T-helper 1 cell (primary cell): Measurements from ENCODE around the gene CRYBB3.
"Not testable (repeated sequence)": the region's sequence is repeated elsewhere in the genome, so short reads cannot be mapped to it uniquely, and the experiment has no call there.

ENCODE experiments used
- DNase-seq, 5 donors: peaks; one replicate each; pipeline ENCODE4 v3.0.0-alpha.2; 2012 to 2020

CRYBB3 gene

DNA sequence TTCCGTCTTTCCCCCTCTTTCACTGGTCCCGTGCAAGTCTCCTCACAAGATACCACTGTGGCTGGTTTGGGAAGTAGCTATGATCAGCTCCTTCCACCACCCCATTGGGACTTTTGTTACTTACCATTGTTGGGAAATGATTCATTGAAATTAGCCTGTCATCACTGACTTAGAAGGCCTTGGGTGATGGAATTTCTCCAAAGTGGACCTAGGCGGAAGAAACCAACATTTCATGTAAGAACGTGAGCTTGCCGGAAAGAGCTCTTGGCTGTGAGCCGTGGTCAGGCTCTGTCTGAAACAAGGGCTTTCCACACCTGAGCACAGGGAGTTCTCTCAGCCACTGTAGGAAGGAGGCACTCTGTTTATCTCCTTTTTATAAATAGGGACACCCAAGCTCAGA is 23.5 kb upstream of the CRYBB3 start:
- no peak for DNase-seq

DNA sequence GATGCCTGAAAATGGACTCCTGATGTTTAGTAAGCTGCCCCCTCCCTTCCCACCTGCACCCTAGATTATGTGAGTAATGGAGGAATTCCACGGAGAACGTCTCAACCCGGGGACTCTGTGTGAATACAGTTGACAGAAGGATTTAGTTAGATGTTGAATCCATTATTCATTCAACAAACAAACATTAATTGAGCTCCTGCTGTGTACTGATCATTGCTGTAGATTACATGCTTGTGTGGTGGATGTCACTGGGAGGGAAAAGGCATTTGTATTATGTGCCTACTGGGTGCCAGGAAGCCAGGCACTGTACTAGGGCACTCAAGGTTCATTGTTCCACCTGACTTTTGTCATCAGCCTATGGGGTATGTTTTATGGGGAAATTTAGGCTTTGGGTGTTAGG is 22.9 kb upstream of the CRYBB3 start:
- DNase-seq = no peak

DNA sequence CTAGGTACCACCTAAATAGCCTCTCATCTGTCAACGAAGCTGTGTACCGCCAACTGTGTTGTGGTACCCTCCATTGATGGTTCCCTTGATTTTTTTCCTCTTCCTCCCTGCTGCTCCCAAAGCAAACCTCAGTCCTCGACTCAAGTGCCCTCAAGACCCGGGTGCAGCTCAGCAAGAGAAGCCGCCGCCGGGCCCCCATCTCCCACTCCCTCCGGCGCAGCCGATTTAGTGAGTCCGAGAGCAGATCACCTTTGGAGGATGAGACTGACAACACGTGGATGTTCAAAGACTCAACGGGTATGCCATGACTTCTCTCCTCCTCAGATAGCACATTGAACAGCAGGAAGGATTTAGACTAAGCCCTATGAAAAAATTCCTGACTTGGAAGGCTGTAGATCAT is 22.4 kb upstream of the CRYBB3 start:
- DNase-seq = no peak

DNA sequence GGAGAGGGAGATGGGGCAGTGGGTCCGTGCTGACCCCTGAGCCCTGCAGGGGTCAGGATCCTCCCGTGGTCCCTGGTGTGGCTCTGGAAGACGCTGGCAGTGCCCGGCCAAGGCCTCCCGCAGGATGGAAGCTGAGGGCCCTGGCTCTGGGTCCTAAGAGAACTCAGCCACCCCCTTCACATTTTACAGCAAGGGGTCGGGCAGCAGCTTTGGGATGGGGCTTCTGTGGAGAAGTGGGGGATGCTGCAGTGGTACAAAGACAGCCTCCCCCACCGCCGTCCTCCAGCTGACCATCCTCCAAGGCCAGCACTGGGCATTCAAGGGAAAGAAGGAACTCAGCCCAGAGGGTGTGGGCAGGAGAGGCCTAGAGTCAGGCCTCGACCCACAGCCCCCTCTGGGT is 21.8 kb upstream of the CRYBB3 start:
- DNase-seq = no peak

DNA sequence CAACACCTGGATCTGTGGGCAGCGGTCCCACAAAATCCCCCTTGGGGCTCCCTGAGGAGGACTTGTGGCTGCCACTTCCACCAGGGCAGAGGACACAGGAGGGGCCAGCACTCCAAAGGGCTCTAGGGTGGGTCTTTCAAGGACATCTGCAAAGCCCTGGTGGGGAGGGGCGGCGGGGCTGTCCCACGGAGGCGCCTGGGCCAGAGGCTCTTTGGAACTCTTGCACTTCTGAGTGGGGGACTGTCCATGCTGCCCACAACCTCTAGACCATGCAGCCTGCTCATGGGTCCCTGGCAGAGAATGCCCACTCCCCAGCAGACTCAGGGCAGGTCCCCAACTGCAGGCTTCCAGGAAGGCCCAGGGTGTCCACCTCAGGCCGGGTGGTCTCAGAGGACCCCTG is 21.3 kb upstream of the CRYBB3 start:
- not testable (repeated sequence) for DNase-seq

DNA sequence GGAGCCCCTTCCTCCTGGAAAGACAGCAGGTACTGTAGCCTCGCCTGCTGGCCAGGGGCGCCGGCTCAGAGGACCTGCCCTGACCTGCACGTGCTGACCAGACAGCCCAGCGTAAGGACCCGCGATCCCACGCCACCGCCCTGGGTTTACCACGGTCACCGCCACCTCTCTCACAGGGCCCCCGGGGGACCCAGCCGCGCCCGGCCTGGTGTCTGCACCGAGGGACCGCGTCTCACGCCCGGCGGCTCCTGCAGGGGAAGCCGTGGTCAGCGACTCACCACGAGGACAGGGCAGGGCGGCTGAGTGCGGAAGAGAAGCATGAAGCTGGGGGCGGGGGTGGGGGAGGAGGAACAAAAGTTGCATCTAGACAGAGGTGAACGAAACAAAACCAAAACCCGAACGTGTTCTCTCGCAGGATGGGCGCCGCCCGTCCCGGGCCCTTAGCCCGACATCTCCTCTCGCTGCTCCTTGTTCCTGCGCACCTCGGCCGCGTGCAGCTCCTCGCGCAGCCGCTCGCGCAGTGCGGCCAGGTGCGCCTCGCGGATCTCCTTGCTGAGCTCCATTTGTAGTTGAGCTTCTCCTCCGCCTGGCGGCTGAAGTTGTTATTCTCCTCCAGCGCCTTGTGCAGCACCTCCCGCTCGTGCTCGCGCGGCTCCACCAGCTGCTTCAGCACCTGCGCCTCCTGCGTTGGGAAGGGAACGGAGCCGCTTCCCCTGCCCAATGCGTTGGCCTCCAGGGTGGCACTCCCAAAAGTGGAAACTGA is 20.6 kb upstream of the CRYBB3 start:
- DNase-seq = not testable (repeated sequence)

DNA sequence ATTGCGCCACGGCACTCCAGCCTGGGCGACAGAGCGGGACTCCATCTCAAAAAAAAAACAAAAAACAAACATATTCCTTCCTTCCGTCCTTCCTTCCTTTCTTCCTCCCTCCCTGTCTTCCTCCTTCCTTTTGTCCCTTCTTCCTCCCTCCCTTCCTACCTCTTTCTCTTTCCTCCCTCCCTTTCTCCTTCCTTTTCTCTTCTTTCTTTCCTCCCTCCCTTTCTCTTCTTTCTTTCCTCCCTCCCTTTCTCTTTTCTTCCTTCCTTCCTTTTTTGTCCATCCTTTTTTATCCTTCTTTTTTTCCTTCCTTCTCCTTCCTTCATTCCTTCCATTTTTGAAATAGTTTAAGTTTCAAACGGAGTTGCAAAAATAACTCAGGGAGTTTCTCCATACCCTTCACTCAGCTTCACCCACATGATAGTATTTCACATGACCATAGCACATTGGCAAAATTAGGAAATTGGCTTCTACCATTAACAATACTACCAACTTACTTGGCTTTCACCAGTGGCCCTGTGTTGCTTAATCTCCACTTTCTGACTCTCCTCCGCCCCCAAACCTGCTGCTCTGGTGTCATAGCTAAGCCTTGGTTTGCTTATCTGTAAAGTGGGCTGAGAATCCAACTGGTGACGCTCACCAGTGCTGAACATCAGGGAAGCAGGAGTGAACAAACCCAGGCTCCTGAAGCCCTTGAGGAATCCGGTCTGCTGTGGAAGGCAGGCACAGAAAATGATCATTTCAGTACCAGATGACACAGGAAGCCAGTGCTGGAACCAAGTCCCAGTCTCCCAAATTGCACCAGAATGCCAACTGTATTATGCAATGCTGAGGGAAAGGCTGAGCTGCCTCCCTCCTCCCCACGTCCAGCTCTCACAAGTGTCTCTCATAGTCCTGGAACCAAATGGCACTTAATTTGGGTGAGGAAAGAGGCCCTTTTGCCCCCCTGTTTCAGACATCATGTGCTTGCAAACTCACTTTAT is 17.2 kb upstream of the CRYBB3 start:
- no peak for DNase-seq

DNA sequence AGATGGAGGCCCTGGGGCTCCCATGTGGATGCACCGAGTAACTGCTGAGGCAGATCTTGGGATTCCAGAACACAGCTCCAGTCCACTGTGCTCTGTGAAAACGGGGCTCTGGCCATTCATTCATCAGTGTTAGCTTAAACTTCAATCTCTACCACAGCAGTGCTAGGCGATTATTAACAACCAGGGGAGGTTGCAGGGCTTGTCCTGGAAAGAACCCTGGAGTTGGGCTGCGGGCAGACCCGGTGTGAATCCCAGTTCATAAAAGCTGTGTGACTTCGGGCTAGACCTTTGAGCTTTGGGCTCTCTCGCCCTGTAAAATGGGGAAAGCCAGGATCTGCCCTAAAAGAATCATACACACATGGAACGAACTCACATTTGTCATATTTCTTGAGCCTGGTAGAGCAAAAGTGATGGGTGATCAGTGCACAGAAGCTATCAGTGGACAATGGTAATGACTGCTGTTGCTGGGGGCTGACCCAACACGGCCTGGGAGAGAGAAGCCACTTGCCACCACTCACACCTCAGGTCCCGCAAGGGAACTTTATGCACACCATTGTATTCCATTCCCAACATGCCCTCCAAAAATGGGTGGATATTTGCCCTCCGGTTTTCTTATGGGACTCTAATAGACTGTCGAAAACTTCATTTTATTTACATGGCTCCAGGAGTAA is 15.6 kb upstream of the CRYBB3 start:
- DNase-seq = no peak

DNA sequence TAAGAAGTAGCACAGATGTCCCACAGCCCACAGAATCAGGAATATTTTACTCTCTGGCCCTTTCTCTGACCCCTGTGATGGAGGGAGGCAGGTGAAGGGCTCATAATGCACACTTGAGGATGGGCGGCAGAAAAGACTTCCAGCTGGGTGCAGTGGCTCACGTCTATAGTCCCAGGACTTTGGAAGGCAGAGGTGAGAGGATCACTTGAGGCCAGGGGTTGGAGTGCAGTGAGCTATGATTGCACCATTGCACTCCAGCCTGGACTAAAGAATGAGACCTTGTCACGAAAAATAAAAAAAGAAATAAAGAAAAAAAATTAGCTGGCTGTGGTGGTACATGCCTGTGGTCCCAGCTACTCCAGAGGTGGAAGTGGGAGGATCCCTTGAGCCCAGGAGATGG is 13.5 kb upstream of the CRYBB3 start:
- no peak for DNase-seq

DNA sequence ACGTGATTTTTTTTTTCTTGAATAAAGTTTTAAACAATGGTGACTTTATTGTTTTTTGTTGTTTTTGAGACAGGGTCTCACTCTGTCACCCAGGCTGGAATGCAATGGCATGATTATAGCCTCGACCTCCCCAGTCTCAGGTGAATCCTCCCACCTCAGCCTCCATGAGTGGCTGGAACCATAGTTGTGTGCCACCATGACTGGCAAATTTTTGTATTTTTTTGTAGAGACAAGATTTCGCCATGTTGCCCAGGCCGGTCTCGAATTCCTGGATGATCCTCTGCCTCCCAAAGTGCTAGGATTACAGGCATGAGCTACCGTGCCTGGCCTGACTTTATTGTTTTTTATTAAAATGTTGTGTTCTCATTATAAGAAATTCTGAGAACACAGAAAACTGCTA is 12.2 kb upstream of the CRYBB3 start:
- no peak for DNase-seq

DNA sequence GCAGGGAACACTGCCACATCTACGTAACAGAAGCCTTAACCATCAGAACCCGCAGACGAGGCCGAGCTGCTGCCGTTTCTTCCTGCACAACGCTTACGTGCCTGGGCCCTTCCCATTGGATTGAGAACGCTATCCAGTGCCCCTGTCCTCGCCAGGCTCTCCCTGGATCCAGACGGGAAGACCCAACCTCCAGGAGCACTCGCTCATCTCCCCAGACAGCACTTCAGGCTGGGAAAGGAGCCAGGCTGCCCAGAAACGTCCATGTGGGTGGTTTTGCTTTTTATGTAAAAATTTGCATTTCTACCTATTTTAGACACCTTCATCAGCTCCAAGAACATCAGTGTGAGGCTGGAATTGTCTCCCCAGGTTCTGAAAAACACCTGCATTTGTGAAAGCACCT is 7.3 kb upstream of the CRYBB3 start:
- DNase-seq = no peak

DNA sequence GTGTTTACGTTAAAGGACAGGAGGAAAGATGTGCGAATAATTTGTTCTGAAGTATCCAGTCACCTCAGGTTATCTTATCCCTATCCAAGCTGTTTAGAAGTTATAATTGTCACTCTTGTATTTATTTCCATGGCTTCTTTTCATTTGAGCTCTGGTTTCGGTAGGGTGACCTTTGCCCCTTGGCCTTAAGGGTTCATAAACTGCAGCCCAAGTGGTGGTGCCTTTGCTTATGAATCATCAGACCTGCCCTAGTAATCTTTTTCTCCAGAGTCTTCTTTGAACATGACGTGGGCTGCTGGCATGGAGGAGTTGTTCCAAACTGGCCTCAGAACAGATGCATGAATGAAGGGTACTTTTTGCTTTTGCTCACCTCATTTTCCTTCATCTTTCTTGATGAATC is 6.5 kb upstream of the CRYBB3 start:
- no peak for DNase-seq

DNA sequence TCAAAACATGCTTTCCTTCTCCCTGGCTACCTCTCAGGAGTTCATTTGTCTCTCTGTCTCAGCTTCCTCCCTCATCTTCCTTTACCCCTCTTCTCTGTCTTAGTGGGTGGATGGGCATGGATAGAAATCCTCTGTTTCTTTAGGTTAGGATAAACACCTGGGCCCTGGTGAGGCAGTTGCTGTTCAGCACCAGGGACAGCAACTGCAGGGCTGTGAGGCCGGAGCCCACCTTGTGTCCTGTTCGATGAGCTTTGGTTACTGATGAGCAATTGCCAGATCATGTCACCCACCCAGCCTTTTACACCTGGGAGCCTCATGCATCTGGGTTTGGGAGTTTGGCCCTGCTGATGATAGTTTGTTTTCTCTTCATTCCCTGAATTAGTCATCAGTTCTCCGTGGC is 6.1 kb upstream of the CRYBB3 start:
- no peak for DNase-seq

DNA sequence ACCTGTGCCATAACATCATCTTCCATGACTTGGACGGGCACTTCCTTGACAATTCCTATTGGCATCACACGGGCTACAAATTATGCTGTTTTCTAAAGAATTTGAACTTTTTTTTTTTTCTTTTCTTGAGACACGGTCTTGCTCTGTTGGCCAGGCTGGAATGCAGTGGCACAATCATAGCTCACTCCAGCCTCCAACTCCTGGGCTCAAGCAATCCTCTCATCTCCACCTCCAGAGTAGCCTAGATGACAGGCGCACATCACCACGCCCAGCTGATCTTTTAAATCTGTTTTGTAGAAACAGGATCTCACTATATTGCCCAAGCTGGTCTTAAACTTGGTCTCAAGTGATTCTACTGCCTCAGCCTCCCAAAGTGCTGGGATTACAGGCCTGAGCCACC is 3.3 kb upstream of the CRYBB3 start:
- DNase-seq = no peak

DNA sequence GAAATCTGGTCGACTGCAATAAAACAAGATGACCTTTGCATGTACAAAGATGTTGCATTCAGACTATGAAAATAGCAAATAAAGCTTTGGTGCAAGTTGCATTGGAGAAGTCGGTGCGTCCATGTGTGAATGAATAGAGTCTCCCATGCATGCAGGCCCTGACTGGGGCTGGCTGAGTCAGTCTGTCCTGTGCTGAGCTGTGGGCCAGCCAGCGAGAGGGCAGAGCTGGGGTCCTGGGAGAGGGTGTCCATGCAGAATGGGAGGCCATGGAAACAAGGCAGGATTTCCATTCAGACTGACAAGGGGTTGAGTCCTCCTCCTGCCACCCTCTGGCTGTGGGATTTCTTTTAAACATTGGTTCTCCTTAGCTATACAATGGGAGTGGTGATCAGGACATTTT is 2.3 kb upstream of the CRYBB3 start:
- DNase-seq = no peak

DNA sequence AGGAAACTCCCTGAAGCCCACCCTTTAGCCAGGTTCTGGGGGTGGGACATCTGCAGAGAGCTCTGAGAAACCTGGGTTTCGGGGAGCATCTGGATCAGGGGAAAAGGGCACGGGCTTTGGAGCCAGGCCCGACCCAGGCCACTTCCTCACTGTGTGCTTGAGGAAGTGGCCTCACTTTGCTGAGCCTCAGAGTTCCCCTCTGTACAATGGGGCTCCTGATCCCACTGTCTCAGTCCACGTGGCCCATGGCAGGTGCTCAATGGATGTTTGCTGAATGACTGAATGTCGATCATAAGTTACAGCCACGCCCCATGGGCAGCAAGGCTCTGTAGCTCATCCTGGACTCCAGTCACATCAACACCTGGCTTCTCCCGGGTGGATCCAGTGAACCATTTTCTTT is 1.3 kb downstream of the CRYBB3 start:
- no peak for DNase-seq

DNA sequence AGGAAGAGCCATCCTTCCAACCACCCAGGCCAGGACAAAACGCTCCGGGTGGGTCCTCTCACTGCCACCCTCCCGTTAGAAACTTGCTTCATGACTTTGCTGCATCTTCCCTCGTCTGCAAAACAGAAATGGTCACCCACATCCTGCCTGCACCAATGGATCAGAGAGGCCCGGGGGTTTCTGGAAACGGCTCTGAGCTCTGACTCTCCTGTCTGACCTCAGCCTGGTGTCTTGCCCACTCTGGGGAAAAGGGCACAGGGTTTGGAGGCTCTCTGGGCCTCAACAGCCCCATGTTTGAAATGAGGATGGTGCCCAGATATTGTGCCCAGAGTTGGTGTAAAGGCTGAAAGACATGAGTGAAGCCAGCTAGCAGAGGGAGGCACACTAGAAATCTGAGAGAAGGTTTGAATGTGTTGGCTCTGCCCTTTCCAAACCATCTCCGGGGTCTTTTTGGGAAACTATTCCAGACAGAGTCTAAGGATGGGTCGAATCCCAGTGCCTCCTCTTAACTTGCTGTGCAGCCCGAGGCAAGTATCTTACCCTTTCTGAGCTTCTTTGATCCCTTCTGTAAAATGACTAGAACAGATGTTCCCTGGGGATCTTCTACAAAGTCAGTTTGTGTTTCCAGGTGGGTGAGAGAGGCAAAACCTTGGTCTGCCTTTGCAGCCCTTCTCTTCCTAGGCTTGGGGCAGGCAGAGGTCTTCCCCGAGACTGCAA is 2.1 kb downstream of the CRYBB3 start:
- DNase-seq = no peak

DNA sequence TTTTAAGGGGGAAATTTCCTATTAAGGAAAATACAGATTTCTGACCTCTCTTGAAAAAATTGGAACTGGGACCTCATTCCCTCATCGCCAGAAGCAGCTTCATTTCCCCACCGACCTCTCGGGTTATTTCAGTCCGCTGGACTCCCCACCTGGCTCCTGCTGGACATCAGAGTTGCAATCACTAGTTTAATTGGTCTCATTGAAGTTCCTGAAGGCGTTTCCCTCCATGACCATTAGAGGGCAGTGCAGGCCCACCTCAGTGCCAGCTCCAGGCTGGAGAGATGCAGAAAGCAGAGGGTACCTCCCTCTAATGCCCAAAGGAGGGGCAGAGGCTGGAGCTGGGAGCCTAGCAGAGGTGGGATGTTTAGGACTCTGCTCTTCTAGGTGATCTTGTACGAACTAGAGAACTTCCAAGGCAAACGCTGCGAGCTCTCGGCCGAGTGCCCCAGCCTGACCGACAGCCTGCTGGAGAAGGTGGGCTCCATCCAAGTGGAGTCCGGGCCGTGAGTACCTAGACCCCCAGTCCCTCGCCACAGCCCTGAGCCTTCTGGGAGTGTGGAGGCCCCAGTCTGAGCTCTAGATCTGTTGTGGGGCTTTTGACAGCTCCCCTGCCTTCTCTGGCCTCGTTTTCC is 2.7 kb downstream of the CRYBB3 start:
- peak in 3 of 5 donors; percentile 15 to 40 (median 33) for DNase-seq

DNA sequence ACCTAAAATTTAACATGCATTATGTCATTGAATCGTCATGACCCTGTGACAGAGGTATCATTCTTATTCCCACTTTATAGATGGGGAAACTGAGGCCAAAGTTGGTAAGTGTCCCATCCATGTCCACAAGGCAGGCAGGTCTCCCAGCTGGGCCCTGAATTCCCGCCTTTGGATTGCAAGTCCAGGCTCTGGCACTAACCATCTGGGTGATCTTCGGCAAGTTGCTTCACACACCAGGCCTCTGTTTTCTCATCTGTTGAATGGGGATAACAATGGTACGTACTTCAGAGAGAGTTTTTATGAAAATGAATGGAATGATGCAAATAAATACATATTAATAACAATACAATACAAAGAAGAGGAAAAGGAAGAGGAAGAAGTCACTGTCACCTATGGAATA is 3.4 kb downstream of the CRYBB3 start:
- no peak for DNase-seq

DNA sequence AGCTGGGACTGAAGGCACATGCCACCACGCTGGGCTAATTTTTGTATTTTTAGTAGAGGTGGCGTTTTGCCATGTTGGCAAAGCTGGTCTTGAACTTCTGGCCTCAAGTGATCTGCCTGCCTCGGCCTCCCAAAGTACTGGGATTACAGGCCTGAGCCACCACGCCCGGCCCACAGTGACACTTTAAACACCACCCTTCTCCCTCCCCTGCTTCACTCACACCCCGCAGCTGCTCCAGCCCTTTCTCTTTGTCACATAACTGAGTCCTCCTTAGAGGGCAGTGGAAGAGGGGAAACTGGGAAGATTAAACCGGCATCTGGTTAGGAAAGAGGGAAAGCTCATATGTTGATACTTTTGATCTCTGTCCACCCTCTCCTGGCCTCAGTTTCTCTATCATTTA is 4.9 kb downstream of the CRYBB3 start:
- DNase-seq = not testable (repeated sequence)

DNA sequence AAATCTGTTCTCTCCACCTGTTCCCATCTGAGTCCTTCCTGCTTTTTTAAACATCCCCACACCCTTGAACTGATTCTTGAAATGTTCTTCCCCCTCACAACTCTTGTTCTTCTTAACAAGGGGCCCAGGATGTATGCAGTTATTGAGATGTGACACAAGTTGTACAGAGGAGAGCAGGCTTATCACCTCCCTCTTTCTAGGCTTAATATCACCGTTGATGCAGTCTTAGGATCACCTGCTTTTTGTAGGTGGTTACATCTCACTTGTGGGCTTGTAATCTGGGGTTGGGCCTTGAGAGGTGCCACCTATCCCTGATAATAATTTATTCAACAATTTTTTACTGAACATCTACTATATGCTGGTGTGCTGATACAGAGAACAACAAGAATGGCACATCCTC is 6.2 kb downstream of the CRYBB3 start:
- no peak for DNase-seq

DNA sequence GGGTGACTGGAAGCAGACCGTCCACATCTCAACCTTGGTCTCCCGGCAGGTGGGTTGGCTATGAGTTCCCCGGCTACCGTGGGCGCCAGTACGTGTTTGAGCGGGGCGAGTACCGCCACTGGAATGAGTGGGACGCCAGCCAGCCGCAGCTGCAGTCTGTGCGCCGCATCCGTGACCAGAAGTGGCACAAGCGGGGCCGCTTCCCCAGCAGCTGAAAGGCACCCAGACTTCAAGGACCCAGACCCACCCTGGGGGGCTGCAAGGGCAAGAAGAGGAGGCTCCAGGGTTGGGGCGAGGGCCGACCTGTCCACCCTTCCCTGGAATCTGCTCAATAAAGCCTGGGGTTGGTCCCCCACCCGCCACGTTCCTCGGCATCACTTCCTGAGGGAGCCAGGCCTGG is 7.3 kb downstream of the CRYBB3 start:
- no peak for DNase-seq
